WTC11 (cell line): Measurements from ENCODE around the gene SOX15. TPM values are rescaled to one million over a fixed set of nuclear protein-coding genes. Genes with fewer than 3 reads are reported as not detected.

Experiments
- ATAC-seq: fragments of 200-7000 bp; cut with Tn5 transposase; 2 replicates; pipeline ENCODE4 v1.10.0; 2021; ENCODE audit warnings: mild to moderate bottlenecking, moderate library complexity
- CTCF ChIA-PET: fragments of 300-600 bp; sonication (Branson Sonifier 250); formaldehyde crosslinking; loops from one replicate; lab custom pipeline; 2021; ENCODE audit warnings: antibody characterized with exemption; lab: Charles Lee
- POLR2A ChIA-PET: fragments of 350-600 bp; sonication (Branson Sonifier 250); formaldehyde crosslinking; loops from one replicate; lab custom pipeline; 2021; ENCODE audit warnings: antibody characterized with exemption; lab: Charles Lee
- DNase-seq: peaks from one replicate; pipeline ENCODE4 v3.0.0; 2021; ENCODE audit warnings: low spot score
- H3K27ac Mint-ChIP-seq: 2 replicates; pipeline ENCODE4 v1.8.0; 2021; ENCODE audit warnings: mixed read lengths
- H3K27me3 Mint-ChIP-seq: 2 replicates; pipeline ENCODE4 v1.8.0; 2021; ENCODE audit warnings: low read depth, mild to moderate bottlenecking, moderate library complexity, mixed read lengths
- H3K36me3 Mint-ChIP-seq: 2 replicates; pipeline ENCODE4 v1.8.0; 2021; ENCODE audit warnings: mixed read lengths
- H3K4me1 Mint-ChIP-seq: 2 replicates; pipeline ENCODE4 v1.8.0; 2022; ENCODE audit warnings: mixed read lengths
- H3K4me3 Mint-ChIP-seq: 2 replicates; pipeline ENCODE4 v1.8.0; 2021; ENCODE audit warnings: mild to moderate bottlenecking, moderate library complexity, mixed read lengths
- H3K9me3 Mint-ChIP-seq: 2 replicates; pipeline ENCODE4 v1.8.0; 2021; ENCODE audit warnings: mixed read lengths
- ERG ChIP-seq: fragments of 250-450 bp; sonication (Bioruptor Pico); IDR thresholded peaks from 2 replicates; pipeline ENCODE4 v1.8.0; 2021; ENCODE audit warnings: mild to moderate bottlenecking
- ESRRA ChIP-seq: sonication (generic); formaldehyde crosslinking; IDR thresholded peaks from 2 replicates; pipeline ENCODE4 v1.8.1; 2022; ENCODE audit warnings: mild to moderate bottlenecking, missing genetic modification reagents, borderline replicate concordance
- ETV6 ChIP-seq: sonication (generic); formaldehyde crosslinking; IDR thresholded peaks from 2 replicates; pipeline ENCODE4 v1.8.1; 2022; ENCODE audit warnings: mild to moderate bottlenecking, missing genetic modification reagents
- FOXK1 ChIP-seq: sonication (generic); formaldehyde crosslinking; IDR thresholded peaks from 2 replicates; pipeline ENCODE4 v1.8.0; 2022; ENCODE audit warnings: mild to moderate bottlenecking, moderate library complexity, missing genetic modification reagents
- GABPB1 ChIP-seq: sonication (generic); formaldehyde crosslinking; IDR thresholded peaks from 2 replicates; pipeline ENCODE4 v1.8.1; 2023; ENCODE audit warnings: mild to moderate bottlenecking, missing genetic modification reagents
- GTF2I ChIP-seq: fragments of 250-450 bp; sonication (Bioruptor Pico); conservative IDR thresholded peaks from 2 replicates; pipeline ENCODE4 v1.4.0; 2021; ENCODE audit warnings: mild to moderate bottlenecking
- HMGA2 ChIP-seq: fragments of 250-450 bp; sonication (Bioruptor Pico); IDR thresholded peaks from 2 replicates; pipeline ENCODE4 v1.4.0; 2021; ENCODE audit warnings: mild to moderate bottlenecking, moderate library complexity
- JUN ChIP-seq: sonication (generic); formaldehyde crosslinking; IDR thresholded peaks from 2 replicates; pipeline ENCODE4 v1.8.0; 2023; ENCODE audit warnings: mild to moderate bottlenecking, missing genetic modification reagents
- NFE2L1 ChIP-seq: sonication (generic); formaldehyde crosslinking; IDR thresholded peaks from 2 replicates; pipeline ENCODE4 v1.8.1; 2023; ENCODE audit warnings: missing genetic modification reagents
- NR1H2 ChIP-seq: sonication (generic); formaldehyde crosslinking; IDR thresholded peaks from 2 replicates; pipeline ENCODE4 v1.9.0; 2021; ENCODE audit warnings: mild to moderate bottlenecking, moderate library complexity, missing genetic modification reagents
- NR3C1 ChIP-seq: sonication (generic); formaldehyde crosslinking; conservative IDR thresholded peaks from 2 replicates; pipeline ENCODE4 v1.8.1; 2023; ENCODE audit warnings: low read depth, mild to moderate bottlenecking, missing genetic modification reagents
- SMAD3 ChIP-seq: sonication (generic); formaldehyde crosslinking; IDR thresholded peaks from 2 replicates; pipeline ENCODE4 v1.8.0; 2022; ENCODE audit warnings: missing genetic modification reagents, mild to moderate bottlenecking, borderline replicate concordance
- SMAD4 ChIP-seq: sonication (generic); formaldehyde crosslinking; IDR thresholded peaks from 2 replicates; pipeline ENCODE4 v1.8.0; 2022; ENCODE audit warnings: mild to moderate bottlenecking, missing genetic modification reagents
- SOX15 ChIP-seq: fragments of 250-450 bp; sonication (Bioruptor Pico); IDR thresholded peaks from 2 replicates; pipeline ENCODE4 v1.9.0; 2021; ENCODE audit warnings: mild to moderate bottlenecking
- SP1 ChIP-seq: sonication (generic); formaldehyde crosslinking; conservative IDR thresholded peaks from 2 replicates; pipeline ENCODE4 v1.8.1; 2022; ENCODE audit warnings: missing genetic modification reagents
- TCF7 ChIP-seq: sonication (generic); formaldehyde crosslinking; IDR thresholded peaks from 2 replicates; pipeline ENCODE4 v1.8.0; 2022; ENCODE audit warnings: mild to moderate bottlenecking, low read depth, missing genetic modification reagents, moderate library complexity
- ZNF396 ChIP-seq: fragments of 250-450 bp; sonication (Bioruptor Pico); IDR thresholded peaks from 2 replicates; pipeline ENCODE4 v1.8.0; 2021; ENCODE audit warnings: mild to moderate bottlenecking, moderate library complexity, borderline replicate concordance
- ZNF423 ChIP-seq: fragments of 250-450 bp; sonication (Bioruptor Pico); IDR thresholded peaks from 2 replicates; pipeline ENCODE4 v2.1.2; 2022; ENCODE audit warnings: mild to moderate bottlenecking, moderate library complexity
- ZNF532 ChIP-seq: fragments of 250-450 bp; sonication (Bioruptor Pico); IDR thresholded peaks from 2 replicates; pipeline ENCODE4 v1.9.0; 2021; ENCODE audit warnings: mild to moderate bottlenecking, borderline replicate concordance
- total RNA-seq: library from RNA; stranded (reverse); gene quantifications from 3 replicates; pipeline ENCODE4 v1.2.3, GENCODE V29; 2021
- TF ChIP-seq, protein P1 (sequence below): sonication (generic); formaldehyde crosslinking; IDR thresholded peaks from 2 replicates; pipeline ENCODE4 v1.8.0; 2022; ENCODE audit warnings: mild to moderate bottlenecking, missing genetic modification reagents
- TF ChIP-seq, protein P2 (sequence below): fragments of 250-450 bp; sonication (Bioruptor Pico); IDR thresholded peaks from 2 replicates; pipeline ENCODE4 v1.9.0; 2021; ENCODE audit warnings: mild to moderate bottlenecking
- TF ChIP-seq, protein P3 (sequence below): sonication (generic); formaldehyde crosslinking; IDR thresholded peaks from 2 replicates; pipeline ENCODE4 v1.8.1; 2022; ENCODE audit warnings: missing genetic modification reagents, borderline replicate concordance
- TF ChIP-seq, protein P4 (sequence below): sonication (generic); formaldehyde crosslinking; IDR thresholded peaks from 2 replicates; pipeline ENCODE4 v1.8.0; 2022; ENCODE audit warnings: missing genetic modification reagents

Gene SOX15
- total RNA-seq, 1 experiment from 2014 or later = 19.9 TPM

DNA sequence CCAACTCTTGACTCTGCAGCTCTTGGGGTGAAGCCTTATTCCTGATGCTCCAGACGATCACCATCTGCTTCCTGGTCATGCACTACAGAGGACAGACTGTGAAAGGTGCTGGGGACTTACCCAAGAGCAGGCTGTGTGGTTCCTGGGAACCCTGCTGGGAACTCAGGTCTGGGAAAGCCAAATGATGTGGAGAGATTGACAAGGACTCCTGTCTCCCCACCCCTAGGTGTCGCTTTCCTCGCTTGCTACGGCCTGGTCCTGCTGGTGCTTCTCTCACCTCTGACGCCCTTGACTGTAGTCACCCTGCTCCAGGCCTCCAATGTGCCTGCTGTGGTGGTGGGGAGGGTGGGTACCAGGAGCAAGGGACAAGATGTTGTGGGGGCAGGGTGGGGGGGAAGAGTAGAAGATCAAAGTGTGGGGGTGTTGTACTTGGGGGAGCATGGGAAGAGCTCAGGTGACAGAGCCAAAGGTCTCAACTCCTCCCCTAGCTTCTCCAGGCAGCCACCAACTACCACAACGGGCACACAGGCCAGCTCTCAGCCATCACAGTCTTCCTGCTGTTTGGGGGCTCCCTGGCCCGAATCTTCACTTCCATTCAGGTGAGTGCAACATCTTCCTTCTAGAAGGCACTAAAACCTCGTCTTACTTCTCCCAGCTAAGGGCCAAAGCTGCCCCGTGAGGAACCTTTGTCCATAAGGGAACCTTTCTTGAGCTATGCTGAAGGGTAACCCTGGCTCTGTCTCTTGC is 3.0 kb downstream of the SOX15 start (continued):
- no peak for TF ChIP-seq NR3C1 (CRISPR knock-in tag)
- no peak for TF ChIP-seq ZNF396
- TF ChIP-seq, protein P1, sequence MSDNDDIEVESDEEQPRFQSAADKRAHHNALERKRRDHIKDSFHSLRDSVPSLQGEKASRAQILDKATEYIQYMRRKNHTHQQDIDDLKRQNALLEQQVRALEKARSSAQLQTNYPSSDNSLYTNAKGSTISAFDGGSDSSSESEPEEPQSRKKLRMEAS = no peak
- TF ChIP-seq, all 79 proteins: peak for 0

DNA sequence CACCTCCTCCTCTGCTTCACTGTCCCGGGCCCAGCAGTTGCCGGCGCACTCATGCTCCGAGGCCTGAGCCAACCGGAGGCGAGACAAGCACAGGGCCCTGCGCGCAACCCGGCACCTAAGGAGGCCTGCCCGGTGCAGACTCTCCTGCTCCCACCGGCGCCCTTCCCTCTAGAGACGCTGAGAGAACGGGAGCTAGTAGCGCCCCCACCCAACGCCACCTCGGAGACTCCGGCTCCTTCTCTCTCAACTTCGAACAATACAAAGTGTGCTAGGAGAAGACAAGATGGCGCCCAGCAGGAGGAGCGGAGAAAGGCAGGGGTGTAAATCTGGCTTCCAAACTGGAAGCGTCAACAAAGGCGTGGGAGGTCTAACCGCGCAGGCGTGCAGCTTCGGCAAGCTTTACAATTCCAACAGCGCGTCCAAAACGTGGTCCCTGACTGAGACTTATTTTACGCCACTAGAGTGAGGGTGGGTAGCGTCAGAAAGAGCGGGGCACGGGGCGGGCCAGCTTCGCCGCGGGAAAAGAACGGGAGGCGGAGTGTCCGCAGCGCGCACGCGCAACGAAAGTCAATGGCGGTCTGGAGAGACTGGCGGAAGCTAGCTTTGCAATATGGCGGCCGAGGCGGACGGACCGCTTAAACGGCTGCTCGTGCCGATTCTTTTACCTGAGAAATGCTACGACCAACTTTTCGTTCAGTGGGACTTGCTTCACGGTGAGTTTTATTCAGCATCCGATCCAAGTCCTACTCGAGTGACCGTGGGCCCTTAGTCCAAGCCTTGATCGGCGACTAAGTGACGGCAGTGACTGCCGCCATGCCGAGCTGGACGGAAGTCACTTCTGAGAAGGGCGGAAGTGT is 6.4 kb downstream of the SOX15 start, which contains the start of gene MPDU1:
TSS of gene MPDU1 (plus strand) at position 600 of the 857 bp plus-strand sequence. CDS start at position 611, 11 bp downstream.
- POLR2A ChIA-PET = interaction anchor here (0.6 to 2.8 kb wide), 16 partner anchors 8 to 274 kb away, joined by 3 to 26 read pairs (median 6); partner anchors contain the start of genes FXR2, NEURL4, POLR2A and SAT2
- no peaks in the 10 kb centered on the region for H3K27me3 Mint-ChIP-seq
- DNase-seq (peak; percentile 96), ATAC-seq (peak; percentile 26)
- H3K9me3 Mint-ChIP-seq = no peaks in the 10 kb centered on the region
- H3K4me1 Mint-ChIP-seq = peaks cover 48% of the 10 kb centered on the region
- CTCF ChIA-PET = interaction anchor here (0.6 to 1.8 kb wide), 10 partner anchors 23 to 537 kb away, joined by 3 to 10 read pairs (median 4); partner anchors contain the start of genes DNAH2, FXR2, TP53 and WRAP53
- peak within 1 kb of the TSS; percentile 97 for H3K4me3 Mint-ChIP-seq
- peak within 1 kb of the TSS; percentile 100 for H3K27ac Mint-ChIP-seq
- peaks cover 19% of the 10 kb centered on the region for H3K36me3 Mint-ChIP-seq
- TF ChIP-seq NR1H2 (CRISPR knock-in tag) (peak; percentile 61; the same call in 1 of the 2 replicates), ERG (CRISPR knock-in tag) (no peak), SP1 (CRISPR knock-in tag) (peak; percentile 76; the same call in 1 of the 2 replicates), HMGA2 (CRISPR knock-in tag) (no peak), GTF2I (CRISPR knock-in tag) (no peak), ESRRA (CRISPR knock-in tag) (no peak), NR3C1 (CRISPR knock-in tag) (no peak), GABPB1 (CRISPR knock-in tag) (no peak), ZNF423 (no peak), JUN (peak; percentile 37; the same call in 1 of the 2 replicates), TCF7 (CRISPR knock-in tag) (no peak), ZNF532 (CRISPR knock-in tag) (peak; percentile 51; the same call in 1 of the 2 replicates), NFE2L1 (peak; percentile 80; the same call in 1 of the 2 replicates), SMAD3 (CRISPR knock-in tag) (peak; percentile 17; the same call in 1 of the 2 replicates), SMAD4 (no peak), FOXK1 (CRISPR knock-in tag) (peak; percentile 61), SOX15 (CRISPR knock-in tag) (no peak), ETV6 (CRISPR knock-in tag) (peak; percentile 80)
- TF ChIP-seq, protein P2, sequence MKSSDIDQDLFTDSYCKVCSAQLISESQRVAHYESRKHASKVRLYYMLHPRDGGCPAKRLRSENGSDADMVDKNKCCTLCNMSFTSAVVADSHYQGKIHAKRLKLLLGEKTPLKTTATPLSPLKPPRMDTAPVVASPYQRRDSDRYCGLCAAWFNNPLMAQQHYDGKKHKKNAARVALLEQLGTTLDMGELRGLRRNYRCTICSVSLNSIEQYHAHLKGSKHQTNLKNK (CRISPR knock-in tag) = 0 out of 2 replicates have a peak, but pooled peaks have one; percentile 46
- TF ChIP-seq, protein P3, sequence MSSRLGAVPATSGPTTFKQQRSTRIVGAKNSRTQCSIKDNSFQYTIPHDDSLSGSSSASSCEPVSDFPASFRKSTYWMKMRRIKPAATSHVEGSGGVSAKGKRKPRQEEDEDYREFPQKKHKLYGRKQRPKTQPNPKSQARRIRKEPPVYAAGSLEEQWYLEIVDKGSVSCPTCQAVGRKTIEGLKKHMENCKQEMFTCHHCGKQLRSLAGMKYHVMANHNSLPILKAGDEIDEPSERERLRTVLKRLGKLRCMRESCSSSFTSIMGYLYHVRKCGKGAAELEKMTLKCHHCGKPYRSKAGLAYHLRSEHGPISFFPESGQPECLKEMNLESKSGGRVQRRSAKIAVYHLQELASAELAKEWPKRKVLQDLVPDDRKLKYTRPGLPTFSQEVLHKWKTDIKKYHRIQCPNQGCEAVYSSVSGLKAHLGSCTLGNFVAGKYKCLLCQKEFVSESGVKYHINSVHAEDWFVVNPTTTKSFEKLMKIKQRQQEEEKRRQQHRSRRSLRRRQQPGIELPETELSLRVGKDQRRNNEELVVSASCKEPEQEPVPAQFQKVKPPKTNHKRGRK (CRISPR knock-in tag) = no peak
- TF ChIP-seq, protein P4, sequence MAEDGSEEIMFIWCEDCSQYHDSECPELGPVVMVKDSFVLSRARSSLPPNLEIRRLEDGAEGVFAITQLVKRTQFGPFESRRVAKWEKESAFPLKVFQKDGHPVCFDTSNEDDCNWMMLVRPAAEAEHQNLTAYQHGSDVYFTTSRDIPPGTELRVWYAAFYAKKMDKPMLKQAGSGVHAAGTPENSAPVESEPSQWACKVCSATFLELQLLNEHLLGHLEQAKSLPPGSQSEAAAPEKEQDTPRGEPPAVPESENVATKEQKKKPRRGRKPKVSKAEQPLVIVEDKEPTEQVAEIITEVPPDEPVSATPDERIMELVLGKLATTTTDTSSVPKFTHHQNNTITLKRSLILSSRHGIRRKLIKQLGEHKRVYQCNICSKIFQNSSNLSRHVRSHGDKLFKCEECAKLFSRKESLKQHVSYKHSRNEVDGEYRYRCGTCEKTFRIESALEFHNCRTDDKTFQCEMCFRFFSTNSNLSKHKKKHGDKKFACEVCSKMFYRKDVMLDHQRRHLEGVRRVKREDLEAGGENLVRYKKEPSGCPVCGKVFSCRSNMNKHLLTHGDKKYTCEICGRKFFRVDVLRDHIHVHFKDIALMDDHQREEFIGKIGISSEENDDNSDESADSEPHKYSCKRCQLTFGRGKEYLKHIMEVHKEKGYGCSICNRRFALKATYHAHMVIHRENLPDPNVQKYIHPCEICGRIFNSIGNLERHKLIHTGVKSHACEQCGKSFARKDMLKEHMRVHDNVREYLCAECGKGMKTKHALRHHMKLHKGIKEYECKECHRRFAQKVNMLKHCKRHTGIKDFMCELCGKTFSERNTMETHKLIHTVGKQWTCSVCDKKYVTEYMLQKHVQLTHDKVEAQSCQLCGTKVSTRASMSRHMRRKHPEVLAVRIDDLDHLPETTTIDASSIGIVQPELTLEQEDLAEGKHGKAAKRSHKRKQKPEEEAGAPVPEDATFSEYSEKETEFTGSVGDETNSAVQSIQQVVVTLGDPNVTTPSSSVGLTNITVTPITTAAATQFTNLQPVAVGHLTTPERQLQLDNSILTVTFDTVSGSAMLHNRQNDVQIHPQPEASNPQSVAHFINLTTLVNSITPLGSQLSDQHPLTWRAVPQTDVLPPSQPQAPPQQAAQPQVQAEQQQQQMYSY (CRISPR knock-in tag) = peak; percentile 36; the same call in 1 of the 2 replicates
